IPS-15b (cell line): ENCODE data around the gene NOL8.

Experiments used
- H3K27me3 ChIP-seq: one replicate; pipeline ENCODE4 v1.6.1; 2013; ENCODE audit warnings: low read length; ENCODE audit not compliant: control insufficient read depth, insufficient read depth
- H3K36me3 ChIP-seq: one replicate; pipeline ENCODE4 v1.6.1; 2013; ENCODE audit warnings: low read length; ENCODE audit not compliant: control insufficient read depth, insufficient read depth
- H3K4me1 ChIP-seq: one replicate; pipeline ENCODE4 v1.6.1; 2013; ENCODE audit warnings: mild to moderate bottlenecking, low read length; ENCODE audit not compliant: control insufficient read depth, insufficient read depth
- H3K4me3 ChIP-seq: one replicate; pipeline ENCODE4 v1.5.1; 2013; ENCODE audit warnings: low read depth, low read length
- H3K9ac ChIP-seq: one replicate; pipeline ENCODE4 v1.6.1; 2013; ENCODE audit warnings: low read depth, mild to moderate bottlenecking, low read length
- H3K9me3 ChIP-seq: one replicate; pipeline ENCODE4 v1.6.1; 2013; ENCODE audit warnings: mild to moderate bottlenecking, low read length; ENCODE audit not compliant: control insufficient read depth, insufficient read depth

Gene NOL8

GRCh38 chr9:92300936-92301335, 24.2 kb downstream of the NOL8 start:
- H3K9me3 ChIP-seq, result no peaks in the 10 kb centered on the region
- H3K4me3 ChIP-seq, result no peak overlapping the region
- no peak overlapping the region for H3K9ac ChIP-seq
- H3K4me1 ChIP-seq, result no peaks in the 10 kb centered on the region
- no peaks in the 10 kb centered on the region for H3K27me3 ChIP-seq
- peaks cover 14% of the 10 kb centered on the region for H3K36me3 ChIP-seq

GRCh38 chr9:92299116-92299515, 26.0 kb downstream of the NOL8 start:
- Histone ChIP-seq H3K4me3 (no peak overlapping the region), H3K4me1 (no peaks in the 10 kb centered on the region), H3K27me3 (no peaks in the 10 kb centered on the region), H3K9ac (no peak overlapping the region), H3K9me3 (no peaks in the 10 kb centered on the region), H3K36me3 (peaks cover 9% of the 10 kb centered on the region)

- Histone ChIP-seq H3K4me1 (no peaks in the 10 kb centered on the region), H3K9me3 (no peaks in the 10 kb centered on the region), H3K9ac (no peak overlapping the region), H3K4me3 (no peak overlapping the region), H3K36me3 (peaks cover 9% of the 10 kb centered on the region), H3K27me3 (no peaks in the 10 kb centered on the region)
These were observed 27.1 kb downstream of the NOL8 start for GRCh38 chr9:92298036-92298435.

- Histone ChIP-seq H3K36me3 (peaks cover 9% of the 10 kb centered on the region), H3K4me3 (no peak overlapping the region), H3K27me3 (no peaks in the 10 kb centered on the region), H3K9ac (no peak overlapping the region), H3K4me1 (no peaks in the 10 kb centered on the region), H3K9me3 (no peaks in the 10 kb centered on the region)
These were observed 27.5 kb downstream of the NOL8 start for GRCh38 chr9:92297611-92298010.

GRCh38 chr9:92295827-92296258, 29.3 kb downstream of the NOL8 start:
- Histone ChIP-seq H3K36me3 (peaks cover 2% of the 10 kb centered on the region), H3K4me3 (no peak overlapping the region), H3K9me3 (no peaks in the 10 kb centered on the region), H3K4me1 (no peaks in the 10 kb centered on the region), H3K27me3 (no peaks in the 10 kb centered on the region), H3K9ac (no peak overlapping the region)

- Histone ChIP-seq H3K27me3 (no peaks in the 10 kb centered on the region), H3K36me3 (no peaks in the 10 kb centered on the region), H3K9me3 (no peaks in the 10 kb centered on the region), H3K4me1 (no peaks in the 10 kb centered on the region), H3K9ac (no peak overlapping the region), H3K4me3 (no peak overlapping the region)
These were observed 29.8 kb downstream of the NOL8 start for GRCh38 chr9:92295240-92295790.

DNA sequence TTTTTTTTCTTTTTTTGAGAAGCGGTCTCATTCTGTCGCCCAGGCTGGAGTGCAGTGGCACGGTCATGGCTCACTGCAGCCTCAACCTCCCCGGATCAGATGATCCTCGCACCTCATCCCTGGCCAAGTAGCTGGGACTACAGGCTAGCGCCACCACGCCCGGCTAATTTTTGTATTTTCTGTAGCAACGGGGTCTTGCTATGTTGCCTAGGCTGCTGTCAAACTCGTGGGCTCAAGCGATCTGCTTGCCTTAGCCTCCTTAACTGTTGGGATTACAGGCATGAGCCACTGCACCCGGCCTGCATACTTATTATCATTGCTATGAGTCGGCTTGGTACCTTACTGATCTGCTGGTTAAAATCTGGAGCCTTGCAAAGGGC, 30.9 kb downstream of the NOL8 start:
- no peaks in the 10 kb centered on the region for H3K9me3 ChIP-seq
- peak overlapping the region; percentile 77 for H3K4me3 ChIP-seq
- no peaks in the 10 kb centered on the region for H3K4me1 ChIP-seq
- no peaks in the 10 kb centered on the region for H3K27me3 ChIP-seq
- H3K36me3 ChIP-seq, result no peaks in the 10 kb centered on the region
- H3K9ac ChIP-seq, result peak overlapping the region; percentile 67

DNA sequence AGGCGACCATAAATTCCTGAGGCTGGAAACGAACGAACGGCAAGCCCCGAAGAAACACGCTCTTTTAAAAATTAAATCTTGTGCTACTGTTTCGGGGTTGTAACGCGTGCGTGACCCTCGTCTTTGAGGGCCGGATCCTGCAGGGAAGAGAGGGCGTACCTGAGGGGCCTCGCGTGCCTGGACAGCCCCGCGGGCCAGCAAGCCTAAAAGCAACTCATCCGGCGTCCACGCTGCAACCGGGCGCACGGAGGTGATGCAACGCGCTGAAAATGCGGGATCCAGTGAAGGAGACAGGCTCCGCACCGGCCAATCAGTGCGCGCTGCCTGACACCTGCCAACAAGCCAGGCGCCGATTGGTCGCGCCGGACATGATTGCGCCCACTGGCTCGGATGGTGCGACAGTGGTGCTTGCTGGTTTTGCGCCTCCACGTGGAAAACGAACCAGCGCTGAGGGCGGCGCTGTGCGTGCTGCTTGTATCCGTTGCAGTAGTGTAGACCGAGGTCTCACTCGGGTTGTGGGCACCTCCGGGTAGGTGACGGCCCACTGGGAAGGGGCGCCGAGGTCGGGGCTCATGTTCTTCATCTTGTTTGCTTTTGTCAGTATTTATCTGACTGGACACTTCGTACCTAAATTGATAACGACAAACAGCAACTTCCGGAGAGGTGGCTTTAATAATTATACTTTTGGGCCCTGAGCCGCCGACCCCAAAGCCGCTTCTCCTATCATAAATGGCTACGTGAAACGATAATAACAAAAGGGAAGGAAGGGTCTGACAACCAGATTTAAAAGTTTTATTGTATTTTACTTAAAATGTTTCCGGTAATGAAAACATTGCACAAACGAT, 31.5 kb downstream of the NOL8 start, which contains the start of gene IARS1:
Gene IARS1 (minus strand): TSS at position 246 of the 845 bp plus-strand sequence. CDS start 4,278 bp downstream, outside the sequence.
- Histone ChIP-seq H3K36me3 (no peaks in the 10 kb centered on the region), H3K27me3 (no peaks in the 10 kb centered on the region), H3K9ac (peak within 1 kb of the TSS; percentile 92), H3K4me1 (no peaks in the 10 kb centered on the region), H3K4me3 (peak within 1 kb of the TSS; percentile 80), H3K9me3 (no peaks in the 10 kb centered on the region)

DNA sequence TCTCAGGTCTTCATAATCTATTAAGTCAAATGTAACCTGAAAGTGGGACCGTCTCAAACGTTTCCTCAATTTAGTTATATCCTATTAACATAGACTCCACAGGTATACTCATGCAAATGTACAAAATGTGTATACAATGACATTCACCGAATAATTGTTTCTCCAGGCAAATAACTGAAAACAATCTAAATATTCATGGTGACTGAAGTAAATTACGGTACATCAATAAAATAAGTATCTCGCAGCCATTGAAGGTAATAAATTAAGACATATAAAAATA, 32.1 kb downstream of the NOL8 start:
- no peaks in the 10 kb centered on the region for H3K9me3 ChIP-seq
- peaks cover 5% of the 10 kb centered on the region for H3K36me3 ChIP-seq
- no peaks in the 10 kb centered on the region for H3K27me3 ChIP-seq
- H3K9ac ChIP-seq, result peak overlapping the region; percentile 92
- no peaks in the 10 kb centered on the region for H3K4me1 ChIP-seq
- H3K4me3 ChIP-seq, result peak overlapping the region; percentile 80

DNA sequence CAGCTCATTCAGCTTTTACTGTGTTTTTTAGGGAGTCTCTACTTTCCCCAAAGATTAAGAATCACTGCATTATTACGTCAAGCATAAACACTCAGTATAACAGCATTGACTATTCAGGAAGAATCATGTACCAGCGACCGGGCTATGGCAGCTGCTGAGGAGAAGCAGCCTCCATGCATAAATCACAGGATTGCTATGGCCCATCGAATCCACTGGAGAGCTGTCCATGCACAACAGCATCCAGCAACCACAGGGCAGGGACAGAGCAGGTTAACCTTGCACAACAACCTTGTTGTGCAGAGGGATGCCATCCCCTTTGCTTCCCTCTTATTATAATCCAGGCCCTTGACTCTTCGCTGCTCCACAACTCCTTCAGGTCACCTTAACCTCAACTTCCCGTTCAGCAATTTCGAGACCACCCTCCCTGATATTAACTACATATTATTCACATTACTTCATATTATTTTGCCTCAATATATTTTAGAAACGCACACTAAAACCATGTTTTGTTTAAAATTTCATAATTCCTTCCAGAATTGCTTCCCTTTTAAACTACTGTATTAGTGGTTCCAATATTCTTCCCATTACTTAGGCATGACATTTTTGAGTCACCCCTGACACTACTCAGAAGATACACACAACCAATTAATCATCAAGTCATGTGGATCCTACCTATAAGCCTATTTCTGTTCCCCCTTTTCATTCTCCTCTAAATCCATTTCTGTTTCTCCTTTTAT, 32.6 kb downstream of the NOL8 start:
- Histone ChIP-seq H3K27me3 (no peaks in the 10 kb centered on the region), H3K9me3 (no peaks in the 10 kb centered on the region), H3K4me3 (peak overlapping the region; percentile 80), H3K36me3 (peaks cover 9% of the 10 kb centered on the region), H3K9ac (peak overlapping the region; percentile 92), H3K4me1 (no peaks in the 10 kb centered on the region)

DNA sequence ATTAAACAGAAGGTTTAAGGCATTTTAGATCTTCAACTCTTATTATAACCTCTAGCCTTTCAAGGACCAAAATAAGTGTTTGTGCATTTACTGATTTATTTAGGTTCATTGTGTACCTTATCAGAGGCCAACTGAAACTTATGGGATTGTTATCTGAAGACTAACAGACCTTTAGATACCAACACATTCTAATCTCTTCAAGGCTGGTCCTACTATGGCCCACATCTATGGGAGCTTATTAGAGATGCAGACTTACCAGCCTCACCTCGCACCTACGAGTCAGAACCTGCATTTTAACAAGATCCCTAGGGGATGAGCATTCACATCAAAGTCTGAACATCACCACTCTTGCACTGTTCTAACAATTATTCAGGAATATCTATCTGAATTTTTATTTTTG, 33.6 kb downstream of the NOL8 start:
- H3K36me3 ChIP-seq, result peaks cover 13% of the 10 kb centered on the region
- H3K9me3 ChIP-seq, result no peaks in the 10 kb centered on the region
- no peaks in the 10 kb centered on the region for H3K27me3 ChIP-seq
- H3K9ac ChIP-seq, result no peak overlapping the region
- no peaks in the 10 kb centered on the region for H3K4me1 ChIP-seq
- peak overlapping the region; percentile 12 for H3K4me3 ChIP-seq
